ENCODE results near the gene GUCY1A1.
"Not testable (repeated sequence)": the region's sequence is repeated elsewhere in the genome, so short reads cannot be mapped to it uniquely, and the experiment has no call there.

The GUCY1A1 gene

GRCh38 chr4:155666344-155667221 lies at the start of gene GUCY1A1:
TSS of gene GUCY1A1 (plus strand) at chr4:155666848. CDS start at chr4:155696868, 30,020 bp downstream.
- peak; percentile 33 for DNase-seq

GRCh38 chr4:155617296-155617695 lies 49.4 kb upstream of the GUCY1A1 start:
- DNase-seq, result no peak

GRCh38 chr4:155618183-155618838 lies 48.3 kb upstream of the GUCY1A1 start:
- no peak for DNase-seq

GRCh38 chr4:155620637-155621036 lies 46.0 kb upstream of the GUCY1A1 start:
- no peak for DNase-seq

- DNase-seq, result no peak
Measured at GRCh38 chr4:155624478-155624877, 42.2 kb upstream of the GUCY1A1 start.

- DNase-seq, result no peak
Measured at GRCh38 chr4:155626561-155626960, 40.1 kb upstream of the GUCY1A1 start.

GRCh38 chr4:155629183-155629825 lies 37.3 kb upstream of the GUCY1A1 start:
- no peak for DNase-seq

GRCh38 chr4:155629956-155630355 lies 36.7 kb upstream of the GUCY1A1 start:
- DNase-seq, result no peak

GRCh38 chr4:155632310-155632840 lies 34.3 kb upstream of the GUCY1A1 start:
- DNase-seq, result no peak

GRCh38 chr4:155638195-155638965 lies 28.3 kb upstream of the GUCY1A1 start:
- DNase-seq, result no peak

- DNase-seq, result no peak
Measured at GRCh38 chr4:155639704-155640523, 26.7 kb upstream of the GUCY1A1 start.

GRCh38 chr4:155640751-155641150 lies 25.9 kb upstream of the GUCY1A1 start:
- DNase-seq, result no peak

- DNase-seq, result no peak
Measured at GRCh38 chr4:155643087-155643486, 23.6 kb upstream of the GUCY1A1 start.

GRCh38 chr4:155646001-155646400 lies 20.6 kb upstream of the GUCY1A1 start:
- no peak for DNase-seq

- DNase-seq, result not testable (repeated sequence)
Measured at GRCh38 chr4:155650785-155651184, 15.9 kb upstream of the GUCY1A1 start.

- DNase-seq, result no peak
Measured at GRCh38 chr4:155653052-155653451, 13.6 kb upstream of the GUCY1A1 start.

- DNase-seq, result no peak
Measured at GRCh38 chr4:155656025-155656424, 10.6 kb upstream of the GUCY1A1 start.

- DNase-seq, result no peak
Measured at GRCh38 chr4:155657169-155657568, 9.5 kb upstream of the GUCY1A1 start.

- DNase-seq, result no peak
Measured at GRCh38 chr4:155657985-155658680, 8.5 kb upstream of the GUCY1A1 start.

GRCh38 chr4:155658681-155659064 lies 8.0 kb upstream of the GUCY1A1 start:
- DNase-seq, result no peak

- DNase-seq, result no peak
Measured at GRCh38 chr4:155659176-155659575, 7.5 kb upstream of the GUCY1A1 start.
